Activated CD4-positive, alpha-beta T cell treated with anti-CD3 and anti-CD28 coated beads, Interleukin-2, amount 50 U/mL, for 24 hours (primary cell): ENCODE data around the gene ZNG1C.
"Not testable (repeated sequence)": the region's sequence is repeated elsewhere in the genome, so short reads cannot be mapped to it uniquely, and the experiment has no call there.

ENCODE experiments used
- DNase-seq, 2 donors: peaks; one replicate each; pipeline ENCODE4 v3.0.0-alpha.2; 2020; ENCODE audit warnings: low read depth in 1 of 2, low spot score in 1 of 2

ZNG1C gene

GRCh38 chr9:68342265-68343025 is 100.7 kb downstream of the ZNG1C start:
- DNase-seq, result not testable (repeated sequence)

- not testable (repeated sequence) for DNase-seq
Observed at GRCh38 chr9:68343242-68343641, 101.5 kb downstream of the ZNG1C start.

GRCh38 chr9:68343992-68344391 is 102.2 kb downstream of the ZNG1C start:
- DNase-seq, result not testable (repeated sequence)
